Left hindlimb (tissue), 1 donor: ENCODE data around the gene FRMD1.
"Not testable (repeated sequence)": the region's sequence is repeated elsewhere in the genome, so short reads cannot be mapped to it uniquely, and the experiment has no call there.

Experiments
- DNase-seq: peaks from one replicate; pipeline ENCODE4 v3.0.0-alpha.2; 2018

The FRMD1 gene

DNA sequence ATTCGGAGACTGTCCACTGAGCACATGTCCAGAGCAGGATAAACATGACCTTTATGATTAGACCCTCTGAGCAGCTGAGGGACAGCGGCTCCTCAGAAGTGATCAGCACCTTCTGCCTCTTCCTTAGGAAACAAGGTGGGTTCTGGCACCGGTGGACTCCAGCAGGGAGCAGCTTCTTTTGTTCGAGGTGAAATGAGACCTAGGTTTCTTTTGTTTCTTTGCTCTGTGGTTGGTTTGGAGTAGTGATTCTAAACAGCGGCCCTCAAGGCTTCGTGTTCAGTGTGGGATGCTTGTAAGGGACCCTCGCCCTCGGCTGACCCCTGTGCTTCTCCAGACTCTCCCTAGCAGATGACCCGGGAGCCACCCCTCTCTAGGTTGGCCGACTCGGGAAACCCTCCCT is 14.6 kb upstream of the FRMD1 start:
- DNase-seq: no peak

DNA sequence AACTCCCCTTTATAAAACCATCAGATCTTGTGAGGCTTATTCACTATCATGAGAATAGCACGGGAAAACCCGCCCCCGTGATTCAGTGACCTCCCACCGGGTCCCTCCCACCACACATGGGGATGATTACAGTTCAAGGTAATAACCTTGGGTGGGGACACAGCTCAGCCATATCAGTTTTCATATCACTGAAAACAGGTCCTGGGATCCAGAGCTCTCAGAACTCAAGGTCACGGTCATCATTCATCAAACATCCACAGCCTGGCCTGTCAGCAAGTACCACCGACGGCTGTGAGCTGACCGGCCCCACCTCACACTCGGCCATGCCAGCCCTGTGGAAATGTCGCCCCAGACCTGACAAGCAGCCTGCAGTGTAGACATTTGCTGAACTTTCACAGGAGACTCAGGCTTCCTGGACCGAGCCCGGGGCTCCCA is 14.1 kb upstream of the FRMD1 start:
- DNase-seq: no peak

DNA sequence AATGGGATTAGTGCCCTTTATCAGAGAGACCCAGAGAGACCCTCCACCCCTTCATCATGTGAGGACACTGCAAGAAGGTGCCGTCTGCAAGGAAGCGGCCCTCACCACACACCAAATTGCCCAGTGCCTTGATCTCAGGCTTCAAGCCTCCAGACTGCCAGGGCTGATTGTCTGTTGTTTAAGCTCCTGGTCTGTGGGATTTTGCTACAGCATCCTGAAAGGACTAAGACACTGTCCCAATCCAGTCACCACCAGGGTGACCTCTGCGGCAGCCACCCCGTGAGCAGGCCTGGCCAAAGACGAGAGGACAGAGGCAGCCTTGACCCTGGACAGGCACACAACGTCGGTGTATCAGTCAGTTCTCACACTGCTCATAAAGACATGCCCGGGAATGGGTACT is 13.5 kb upstream of the FRMD1 start:
- DNase-seq: no peak

DNA sequence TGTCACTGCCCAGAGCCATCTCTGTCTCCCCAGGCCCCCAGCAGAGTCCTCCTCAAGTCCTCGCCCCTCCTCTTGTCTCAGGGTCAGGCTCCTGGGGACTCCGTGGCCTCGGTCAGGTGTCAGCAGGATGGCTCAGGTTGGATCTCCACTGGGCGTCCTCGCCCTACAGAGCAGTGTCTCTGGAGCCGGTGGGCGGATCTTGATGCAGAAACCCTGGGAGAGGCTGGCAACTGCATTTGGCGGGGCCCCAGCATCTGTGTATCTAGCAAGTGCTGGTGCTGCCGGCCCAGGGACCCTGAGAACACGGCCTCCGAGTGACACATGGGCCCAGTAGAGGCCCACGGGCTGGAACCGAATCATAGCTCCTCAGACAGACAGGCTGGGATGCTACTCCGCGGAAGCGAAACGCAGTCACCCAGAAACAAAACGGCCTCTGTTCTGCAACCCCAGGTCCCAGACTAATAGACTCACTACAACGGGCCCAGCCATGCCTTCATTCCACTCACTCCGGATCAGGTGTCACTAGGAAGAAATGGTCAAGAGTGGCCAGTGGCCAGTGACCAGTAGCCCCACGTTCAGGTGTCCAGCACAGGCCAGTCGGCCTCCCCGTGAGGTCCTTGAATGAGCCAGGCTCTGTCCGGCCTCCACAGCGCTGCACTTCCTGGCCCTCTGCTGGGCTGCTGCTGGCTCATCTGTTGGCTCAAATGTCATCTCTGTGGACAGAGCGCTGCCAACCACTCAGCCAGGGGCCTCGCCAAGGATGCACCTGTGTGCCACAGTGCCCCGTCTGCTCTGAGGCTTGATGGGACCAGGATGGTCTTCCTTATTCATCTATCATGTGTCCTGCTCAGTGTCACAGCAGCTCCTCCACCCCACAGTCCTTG is 12.6 kb upstream of the FRMD1 start:
- no peak for DNase-seq

DNA sequence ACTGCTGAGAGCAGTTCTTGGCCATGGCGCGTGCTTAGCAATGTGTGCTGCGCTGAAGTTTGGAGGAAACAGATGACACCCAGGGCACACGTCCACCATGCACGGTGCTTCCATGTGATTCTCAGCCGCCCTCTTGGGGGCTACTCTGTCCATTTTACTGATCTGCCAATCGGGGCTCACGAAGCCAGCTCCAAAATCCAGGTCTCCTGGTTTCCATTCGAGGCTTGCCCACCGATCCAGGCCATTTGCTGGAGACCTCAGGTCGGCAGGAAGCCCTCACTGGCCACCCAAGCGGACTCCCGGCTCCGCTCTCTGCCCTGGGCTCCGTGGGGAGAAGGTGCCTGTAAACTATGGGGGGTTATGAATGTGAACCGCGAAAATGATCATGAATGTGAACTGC is 11.7 kb upstream of the FRMD1 start:
- DNase-seq: no peak

DNA sequence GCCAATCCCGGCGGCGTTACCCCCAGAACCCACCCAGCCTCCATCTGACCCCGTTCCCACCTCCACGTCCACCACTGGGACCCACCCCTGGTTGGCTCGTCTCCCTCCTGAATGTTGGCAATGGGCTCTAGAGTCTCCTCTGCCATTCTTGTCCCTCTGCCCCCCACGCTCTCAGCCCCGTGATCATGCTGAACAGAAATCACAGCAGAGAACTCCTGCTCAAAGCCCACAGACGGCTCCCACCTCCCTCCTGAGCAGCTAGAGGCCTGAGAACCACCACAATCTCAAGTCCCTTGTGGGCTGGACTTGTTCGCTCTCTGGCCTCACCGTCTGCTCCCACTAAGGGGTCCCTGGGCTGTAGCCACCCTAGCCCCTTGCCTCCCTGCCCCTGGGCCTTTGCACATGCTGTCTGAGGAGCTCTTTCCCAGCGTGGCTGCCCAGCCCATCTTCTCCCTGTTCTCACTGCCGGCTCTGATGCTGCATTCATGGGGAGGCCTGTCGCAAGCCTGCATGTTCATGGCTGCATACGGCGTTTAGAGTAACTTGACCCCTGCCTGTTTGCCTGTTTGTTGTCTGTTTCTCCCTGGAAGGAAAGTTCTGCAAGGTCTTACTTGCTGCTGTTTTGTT is 11.2 kb upstream of the FRMD1 start:
- DNase-seq: no peak

DNA sequence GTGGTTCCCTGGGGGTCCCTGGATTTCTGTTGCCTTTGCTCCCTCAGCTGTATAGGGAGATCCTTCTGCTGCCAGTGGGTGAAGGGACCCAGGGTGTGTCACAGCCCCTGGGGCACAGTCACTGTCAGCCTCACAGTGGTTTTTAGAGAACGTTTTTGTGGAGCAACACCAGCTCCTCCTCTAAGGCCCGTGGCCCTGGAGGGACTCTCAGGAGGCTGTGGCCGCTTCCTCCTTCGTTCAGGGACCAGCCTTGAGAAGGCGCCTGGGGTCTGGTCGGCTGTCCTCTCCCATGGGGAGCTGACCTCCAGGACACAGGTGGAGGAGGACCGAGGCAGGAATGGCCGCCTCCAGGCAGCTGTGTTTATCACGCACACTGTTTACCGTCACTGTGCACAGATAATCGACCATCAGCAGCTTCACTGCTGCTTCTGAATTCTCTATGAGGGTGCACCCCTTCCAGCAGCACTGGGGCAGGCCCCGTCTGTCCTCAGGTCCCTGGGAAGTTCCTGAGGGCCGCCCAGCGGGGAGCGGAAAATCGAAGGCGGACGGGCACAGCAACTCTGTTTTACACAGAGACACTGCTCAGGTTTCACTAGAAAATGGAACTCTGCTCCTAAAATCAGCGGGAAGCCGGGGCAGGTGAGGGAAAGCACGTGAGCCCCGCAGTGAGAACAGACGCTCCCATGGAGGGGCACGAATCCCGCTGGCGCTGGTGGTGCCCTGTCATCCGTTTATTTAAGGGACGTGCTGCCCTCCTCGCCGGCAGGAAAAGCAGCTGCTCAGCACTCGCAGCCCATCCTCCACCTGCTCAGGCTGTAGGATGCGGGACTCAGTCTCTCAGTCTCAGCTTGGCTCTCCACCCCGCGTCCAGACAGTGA is 10.4 kb upstream of the FRMD1 start:
- no peak for DNase-seq

DNA sequence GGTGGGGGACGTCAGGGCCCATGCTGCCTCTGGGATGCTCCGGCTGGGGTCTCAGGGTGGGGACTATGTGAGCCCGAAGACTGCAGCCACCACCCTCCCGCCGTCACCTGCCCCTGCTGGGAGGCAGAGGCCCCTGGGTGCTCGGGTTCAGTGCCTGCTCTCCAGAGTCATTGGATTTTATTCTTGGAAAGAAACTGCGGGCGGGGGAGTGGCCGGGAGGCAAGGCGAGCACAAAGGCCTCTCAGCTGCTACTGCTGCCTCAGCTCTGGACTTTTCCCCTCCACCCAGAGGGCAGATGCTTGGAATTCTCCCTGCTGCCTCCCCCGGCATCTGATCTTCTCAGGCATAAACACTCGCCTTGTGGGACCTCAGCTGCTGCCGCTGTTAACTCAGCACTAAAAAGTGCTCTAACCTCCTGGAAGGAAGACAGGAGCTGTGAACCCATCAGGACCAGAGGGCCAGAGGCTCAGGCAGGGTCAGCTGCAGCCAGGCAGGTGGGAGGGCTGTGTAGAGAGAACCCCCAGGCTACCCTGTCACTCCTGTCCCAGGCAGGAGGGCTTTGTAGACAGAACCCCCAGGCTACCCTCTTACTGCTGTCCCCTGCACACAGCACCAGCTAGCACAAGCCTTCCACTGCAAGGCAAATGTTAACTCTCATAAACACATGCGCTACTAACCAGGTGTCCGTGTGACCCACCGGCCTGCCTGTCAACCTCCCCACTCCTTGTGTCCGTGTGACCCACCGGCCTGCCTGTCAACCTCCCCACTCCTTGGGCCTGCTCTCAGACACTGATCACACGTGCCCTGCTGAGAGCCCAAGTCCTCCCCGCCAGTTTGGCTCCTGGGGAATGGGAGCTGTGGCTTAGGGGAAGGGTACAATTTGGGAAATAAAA is 9.4 kb upstream of the FRMD1 start:
- DNase-seq: peak; percentile 76

DNA sequence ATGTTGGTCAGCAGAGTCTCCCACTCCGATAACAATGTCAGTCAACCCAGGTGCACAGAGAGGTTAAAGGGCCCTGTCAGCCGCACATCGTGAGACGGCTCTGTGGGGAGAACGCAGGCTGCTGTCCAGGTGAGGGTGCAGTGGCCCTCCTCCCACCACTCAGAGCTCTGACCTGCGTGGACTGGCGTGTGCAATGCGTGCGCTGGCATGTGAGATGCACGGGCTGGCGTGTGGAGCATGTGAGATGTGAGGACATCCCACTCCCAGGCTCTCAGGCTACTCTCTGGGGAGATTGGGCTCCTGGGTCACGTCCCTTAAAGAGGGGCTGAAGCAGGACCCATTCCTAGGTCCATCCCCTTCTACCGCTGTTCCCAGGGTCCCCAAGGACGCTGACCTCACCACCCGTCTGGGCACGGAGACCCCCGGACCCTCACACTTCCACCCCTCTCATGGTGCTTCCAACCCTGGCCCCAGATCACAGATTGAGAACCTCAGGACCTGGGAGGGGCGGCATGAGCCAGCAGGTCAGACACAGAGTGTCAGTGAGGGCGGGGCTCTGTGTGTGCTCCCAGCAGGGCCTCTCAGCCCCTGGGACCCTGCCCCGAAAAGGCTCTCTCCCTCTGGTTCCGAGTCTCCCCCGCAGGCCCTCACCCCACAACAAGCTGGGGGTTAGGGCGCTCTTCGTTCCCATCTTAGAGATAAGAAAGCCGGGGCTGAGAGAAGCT is 8.6 kb upstream of the FRMD1 start:
- no peak for DNase-seq

DNA sequence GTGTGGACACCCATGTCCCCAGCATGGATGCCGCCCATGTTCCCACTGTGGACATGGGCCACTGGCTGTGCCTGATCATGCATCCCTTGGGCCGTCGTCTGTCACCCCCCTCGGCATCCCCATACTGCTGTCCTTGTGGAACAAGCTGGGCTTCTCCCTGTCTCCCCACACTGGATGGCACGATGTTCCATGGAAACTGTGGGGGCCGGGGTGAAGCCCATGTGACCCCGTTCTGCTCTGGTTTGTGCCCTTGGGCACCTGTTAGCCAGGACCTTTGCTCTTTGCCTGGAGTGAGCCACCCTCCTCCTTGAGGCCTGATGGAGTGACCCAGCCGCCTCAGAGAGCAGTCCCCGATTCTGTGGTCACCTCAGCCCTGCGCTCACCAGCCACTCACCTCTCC is 7.6 kb upstream of the FRMD1 start:
- DNase-seq: no peak

DNA sequence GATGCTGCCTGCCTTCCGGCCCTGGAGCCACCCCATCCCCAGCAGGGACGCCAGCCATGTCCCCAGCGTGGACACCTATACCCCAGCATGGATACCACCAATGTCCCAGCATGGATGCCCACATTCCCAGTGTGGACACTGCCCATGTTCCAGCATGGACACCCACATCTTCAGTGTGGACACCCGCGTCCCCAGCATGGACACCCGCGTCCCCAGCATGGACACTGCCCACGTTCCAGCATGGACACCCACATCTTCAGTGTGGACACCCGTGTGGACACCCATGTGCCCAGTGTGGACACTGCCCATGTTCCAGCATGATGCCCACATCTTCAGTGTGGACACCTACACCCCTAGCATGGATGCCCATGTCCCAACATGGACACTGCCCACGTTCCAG is 7.1 kb upstream of the FRMD1 start:
- no peak for DNase-seq

DNA sequence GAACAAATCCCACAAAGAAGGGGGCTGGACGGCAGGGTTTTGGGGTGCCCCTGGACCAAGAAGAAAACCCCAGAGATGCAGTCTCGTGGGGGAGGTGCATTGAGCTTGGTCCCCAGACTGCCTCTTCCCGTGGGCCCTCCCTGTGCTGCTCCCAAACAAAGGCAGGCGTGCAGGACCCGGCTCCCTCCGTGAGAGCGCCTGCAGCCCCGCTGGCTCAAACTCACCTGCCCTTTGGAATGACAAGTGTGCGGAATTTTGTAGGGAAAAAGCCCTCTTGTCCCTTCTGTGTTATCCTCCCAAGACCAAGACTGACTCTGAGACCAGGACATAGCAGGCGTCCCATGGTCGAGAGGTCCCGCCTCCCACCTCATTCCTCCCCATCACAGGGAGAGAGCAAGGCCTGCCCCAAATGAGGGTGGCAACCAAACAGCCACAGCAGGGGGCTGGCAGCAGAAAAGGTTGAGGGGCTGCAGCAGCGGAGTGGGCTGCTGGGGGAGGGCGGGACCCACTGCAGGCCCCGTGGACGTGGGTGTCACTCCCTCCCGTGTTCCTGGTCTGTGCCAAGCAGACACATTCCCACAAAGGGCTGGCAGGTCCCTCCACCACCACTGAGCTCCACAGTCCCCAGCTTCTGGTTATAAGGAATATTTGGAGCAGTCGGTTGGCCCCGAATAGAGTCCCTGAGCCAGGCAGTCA is 5.6 kb upstream of the FRMD1 start:
- no peak for DNase-seq

DNA sequence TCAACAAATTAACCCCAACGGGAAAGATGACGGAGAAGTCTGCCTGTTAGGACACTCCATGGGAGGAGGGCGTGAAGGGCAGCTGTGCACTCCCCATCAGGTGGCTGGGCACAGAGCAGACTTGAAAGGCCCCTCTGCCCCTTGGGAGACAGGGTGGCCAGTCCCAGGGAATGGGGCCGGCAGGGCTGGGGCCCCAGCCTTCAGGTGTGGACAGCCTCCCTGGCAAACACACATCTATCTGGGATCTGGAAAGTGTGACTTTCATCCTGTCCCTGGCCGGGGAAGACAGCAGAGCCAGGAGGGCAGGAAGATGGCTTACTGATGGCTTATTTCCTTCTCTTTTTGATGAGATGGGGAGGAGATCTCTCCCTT is 4.5 kb upstream of the FRMD1 start:
- DNase-seq: no peak

DNA sequence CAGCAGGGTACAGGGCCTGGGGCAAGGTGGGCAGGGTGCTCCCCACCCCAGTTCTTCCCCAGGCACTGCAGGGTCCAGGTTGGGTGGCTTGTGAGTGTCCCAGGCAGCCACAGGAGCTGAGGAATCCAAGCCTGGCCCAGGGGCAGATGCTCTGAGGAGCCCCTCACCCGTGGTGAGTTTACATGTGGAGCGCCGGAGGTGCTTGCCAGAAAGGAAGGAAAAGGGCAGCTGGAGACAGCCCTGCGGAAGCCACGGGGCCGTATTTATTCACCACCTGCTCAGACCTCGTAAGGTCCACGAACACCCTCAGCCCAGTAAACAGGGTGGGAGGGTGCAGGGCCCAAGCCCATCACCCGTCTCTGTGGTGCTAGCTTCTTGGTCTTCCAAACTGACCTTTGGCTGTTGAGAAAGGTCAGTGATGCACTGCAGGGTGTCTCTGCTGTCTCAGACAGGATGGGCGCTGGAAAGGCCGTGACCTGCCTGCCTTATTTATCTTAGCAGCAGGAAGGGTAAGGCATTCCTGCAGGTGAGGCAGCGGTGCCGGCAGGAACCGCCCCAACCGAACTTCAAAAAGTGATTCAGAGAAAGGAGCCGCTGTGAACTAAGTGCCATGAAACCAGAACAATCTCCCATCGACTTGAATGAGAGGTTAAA is 4.0 kb upstream of the FRMD1 start:
- no peak for DNase-seq

DNA sequence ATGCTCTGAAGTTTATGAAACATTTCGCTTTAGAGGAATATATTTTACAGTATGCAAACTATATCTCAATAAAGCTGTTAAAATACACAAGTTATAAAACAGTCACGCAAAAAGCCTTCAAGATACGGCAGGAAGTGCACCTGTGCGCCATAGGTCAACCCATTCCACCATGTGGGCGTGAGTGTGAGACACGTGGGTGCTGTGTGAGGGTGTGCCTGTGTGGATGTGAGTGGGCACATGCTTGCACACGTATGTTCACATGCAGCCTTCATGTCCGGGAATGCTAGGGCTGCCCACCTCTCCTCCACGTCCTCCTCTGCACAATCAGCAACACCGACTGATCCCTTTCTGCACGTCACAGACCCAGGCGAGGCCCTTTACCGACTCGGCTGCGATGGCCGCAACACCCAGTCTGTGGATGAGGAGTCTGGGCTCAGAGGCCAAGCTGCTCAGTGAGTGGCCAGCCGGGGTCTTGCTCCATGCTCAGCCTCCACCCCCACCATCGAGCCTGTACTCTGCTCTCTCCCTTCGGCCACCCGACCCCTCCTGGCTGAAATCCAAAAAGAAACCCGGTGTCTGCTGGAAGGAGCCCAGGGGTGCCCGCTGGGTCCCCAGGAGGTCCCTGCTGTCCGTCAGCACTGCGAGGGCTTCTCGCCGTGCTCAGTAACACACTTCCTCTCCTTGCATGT is 3.0 kb upstream of the FRMD1 start:
- DNase-seq: no peak

DNA sequence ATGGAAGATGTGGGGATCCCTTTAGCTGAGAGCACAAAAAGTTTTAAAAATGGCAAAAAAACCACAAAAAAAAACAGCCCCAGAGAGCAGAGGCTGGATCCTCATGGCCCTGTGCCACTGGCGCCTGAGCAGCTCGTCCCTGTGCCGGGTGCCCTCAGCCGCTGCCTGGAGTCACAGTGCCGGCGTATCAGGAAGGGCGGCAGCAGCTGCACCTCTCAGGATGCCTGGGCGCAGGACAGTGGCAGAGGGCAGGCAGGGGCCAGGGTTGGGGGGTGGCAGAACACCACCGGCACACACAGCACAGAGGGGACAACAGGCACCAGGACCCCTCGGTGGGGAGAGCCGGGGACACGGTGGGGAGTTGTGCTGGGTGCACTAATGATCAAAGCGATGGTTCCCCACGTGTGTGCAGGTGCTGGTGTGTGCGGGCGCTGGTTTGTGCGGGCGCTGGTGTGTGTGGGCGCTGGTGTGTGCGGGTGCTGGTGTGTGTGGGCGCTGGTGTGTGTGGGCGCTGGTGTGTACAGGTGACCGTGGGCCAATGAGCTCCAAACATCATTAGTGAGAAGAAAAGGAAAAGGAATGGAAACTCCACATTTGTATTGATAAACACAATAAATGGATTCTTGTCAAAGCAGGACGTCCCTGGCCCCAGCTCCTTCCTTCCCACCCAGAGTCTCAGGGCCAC is 1.5 kb upstream of the FRMD1 start:
- no peak for DNase-seq

DNA sequence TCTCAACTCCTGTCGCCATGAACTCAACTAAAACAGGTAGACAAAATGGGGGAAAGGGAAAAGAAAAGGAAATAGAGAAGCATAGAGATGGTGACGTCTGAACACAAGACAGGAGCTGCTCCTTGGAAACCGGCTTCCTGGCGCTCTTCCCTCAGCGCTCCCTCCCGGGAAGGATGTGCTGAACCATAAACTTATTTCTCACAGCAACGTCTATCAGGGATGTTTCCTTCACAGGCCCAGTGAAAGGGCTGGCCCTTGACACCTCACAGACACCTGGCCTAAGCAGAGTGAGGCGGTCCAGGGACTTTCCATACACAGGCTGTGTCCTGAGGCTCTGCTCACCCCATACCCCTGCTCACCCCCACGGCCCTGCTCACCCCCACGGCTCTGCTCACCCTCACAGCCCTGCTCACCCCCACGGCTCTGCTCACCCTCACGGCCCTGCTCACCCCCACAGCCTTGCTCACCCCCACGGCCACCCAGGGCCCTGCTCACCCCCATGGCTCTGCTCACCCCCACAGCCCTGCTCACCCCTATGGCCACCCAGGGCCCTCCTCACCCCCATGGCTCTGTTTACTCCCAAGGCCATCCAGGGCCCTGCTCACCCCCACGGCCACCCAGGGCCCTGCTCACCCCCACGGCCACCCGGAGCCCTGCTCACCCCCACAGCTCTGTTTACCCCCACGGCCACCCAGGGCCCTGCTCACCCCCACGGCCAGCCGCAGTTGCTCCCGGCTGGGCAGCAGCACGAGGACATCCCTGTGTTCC is 653 bp downstream of the FRMD1 start:
- no peak for DNase-seq

DNA sequence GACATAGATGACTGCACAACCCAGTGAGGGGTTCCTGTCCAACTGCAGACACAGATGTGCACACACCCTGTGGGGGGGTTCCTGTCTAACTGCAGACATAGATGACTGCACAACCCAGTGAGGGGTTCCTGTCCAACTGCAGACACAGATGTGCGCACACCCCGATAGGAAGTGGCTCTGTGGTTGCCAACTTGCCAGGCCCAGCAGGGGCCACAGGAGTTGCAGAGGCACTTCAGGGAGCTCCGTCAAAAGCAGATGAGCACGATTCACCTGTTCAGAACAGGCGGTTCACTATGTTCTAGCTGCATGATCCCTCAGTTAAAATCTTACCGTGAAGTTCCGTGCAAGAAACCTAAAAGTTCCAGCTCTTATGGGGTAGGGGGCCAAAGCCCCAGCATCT is 1.6 kb downstream of the FRMD1 start:
- DNase-seq: not testable (repeated sequence)

DNA sequence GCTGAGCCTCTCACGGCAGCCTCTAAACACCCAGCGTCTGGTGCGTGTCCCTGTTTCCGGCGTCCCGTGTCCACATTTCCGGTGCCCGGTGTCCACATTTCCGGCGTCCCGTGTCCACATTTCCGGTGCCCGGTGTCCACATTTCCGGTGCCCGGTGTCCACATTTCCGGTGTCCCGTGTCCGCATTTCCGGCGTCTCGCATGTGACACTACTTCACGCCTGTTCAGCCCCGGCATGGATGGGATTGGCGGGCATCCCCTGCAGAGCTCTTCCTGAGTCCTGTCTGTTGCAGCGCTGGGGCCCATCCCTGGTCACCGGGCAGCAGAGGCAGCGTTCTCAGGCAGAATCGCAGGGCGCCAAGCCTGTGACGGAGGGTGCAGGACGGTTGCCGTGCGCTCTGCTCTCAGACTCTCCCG is 3.2 kb downstream of the FRMD1 start:
- DNase-seq: no peak
